ENCODE results near the gene GDPGP1. TPM values are rescaled to one million over a fixed set of nuclear protein-coding genes. Genes with fewer than 3 reads are reported as not detected.

The GDPGP1 gene
- total and polyA plus RNA-seq, 2 of the 4 experiments (the other 2 are of a cell fraction) = 2.3 to 4.1 TPM

GRCh38 chr15:90249203-90249863 lies 15.3 kb downstream of the GDPGP1 start, which contains the start of gene TTLL13:
Gene TTLL13 (plus strand): TSS chr15:90249556. CDS start chr15:90250631, 1,075 bp downstream.
- Histone ChIP-seq H4K5ac (ENCODE audit: low read depth, low read length) (no peak within 1 kb of the TSS), H2BK15ac (ENCODE audit: low read depth, low read length) (no peak within 1 kb of the TSS), H3K18ac (ENCODE audit: low read depth, low read length) (no peak within 1 kb of the TSS), H3K9me1 (ENCODE audit: insufficient read depth, low read length) (peaks cover 10% of the 10 kb centered on the region), H2AFZ (replicated peaks; ENCODE audit: low read length, poor library complexity) (peak within 1 kb of the TSS; percentile 90), H2BK120ac (ENCODE audit: low read depth, low read length) (peak within 1 kb of the TSS; percentile 23; the same call in 1 of the 2 replicates), H3K36me3 (ENCODE audit: control insufficient read depth, insufficient read depth, low read length) (no peaks in the 10 kb centered on the region), H3K27me3 (ENCODE audit: control insufficient read depth, insufficient read depth, low read length) (no peaks in the 10 kb centered on the region), H3K56ac (ENCODE audit: extremely low read depth, insufficient read depth, low read length) (no peak within 1 kb of the TSS; the same call in 1 of the 2 replicates), H3K4me1 (ENCODE audit: control insufficient read depth, insufficient read depth, low read length) (no peaks in the 10 kb centered on the region), H3K4me2 (ENCODE audit: low read depth, low read length) (peak within 1 kb of the TSS; percentile 98), H4K91ac (ENCODE audit: insufficient read depth, low read depth, low read length) (no peak within 1 kb of the TSS), H2AK5ac (ENCODE audit: low read depth, low read length) (no peak within 1 kb of the TSS; the same call in 1 of the 2 replicates), H3K9ac (ENCODE audit: low read depth, low read length) (peak within 1 kb of the TSS; percentile 51), H4K20me1 (ENCODE audit: insufficient read depth, low read length) (no peaks in the 10 kb centered on the region), H3K4ac (ENCODE audit: low read depth, low read length) (peak within 1 kb of the TSS; percentile 36), H3K14ac (replicated peaks; ENCODE audit: low read depth, low read length) (peak within 1 kb of the TSS; percentile 59; the same call in 1 of the 2 replicates), H2BK5ac (ENCODE audit: low read depth, low read length, poor library complexity, severe bottlenecking) (no peak within 1 kb of the TSS), H3K9me3 (ENCODE audit: control insufficient read depth, insufficient read depth, low read length) (no peaks in the 10 kb centered on the region), H3K27ac (ENCODE audit: insufficient read depth, low read length) (no peak within 1 kb of the TSS), H4K8ac (ENCODE audit: low read depth in 2 of 2, low read length in 2 of 2) (peak within 1 kb of the TSS; percentile 16 to 83; a peak in 2 of 4 replicates), H2BK20ac (ENCODE audit: low read depth, low read length) (no peak within 1 kb of the TSS), H2AK9ac (replicated peaks; ENCODE audit: low read depth, low read length, poor library complexity) (peak within 1 kb of the TSS; percentile 90), H3K23ac (ENCODE audit: low read depth, low read length) (peak within 1 kb of the TSS; percentile 51; the same call in 1 of the 2 replicates), H3K79me1 (ENCODE audit: low read depth in 1 of 2, low read length in 2 of 2) (no peaks in the 10 kb centered on the region), H3K4me3 (ENCODE audit: insufficient read depth, low read depth, low read length) (peak within 1 kb of the TSS; percentile 72)
- intact Hi-C loops (cut with micrococcal nuclease) = no loop called here
- dilution Hi-C loops (cut with HindIII; ENCODE audit: low sequenced_read_pairs, unreplicated experiment) = no loop called here
- POLR2A ChIA-PET (ENCODE audit: unreplicated experiment) = interaction anchor here (0.6 to 0.7 kb wide), 2 partner anchors 15 to 696 kb away, joined by 5 to 6 read pairs; partner anchors contain the start of genes CIB1 and GDPGP1
- CTCF ChIA-PET = interaction anchor here (0.5 kb wide), 1 partner anchor 320 kb away, joined by 3 read pairs; no protein-coding TSS in a partner anchor
- in situ Hi-C loops (cut with MboI; ENCODE audit: low sequenced_read_pairs) = no loop called here
- DNase-seq (peak; percentile 72), ATAC-seq (ENCODE audit: low read depth) (peak; percentile 98)
- 0% methylated on average over 8 of the region's 44 CpGs; no CpG with 5 or more reads in 1 of the 2 experiments for WGBS, 2 experiments (ENCODE audit: extremely low coverage in 2 of 2, insufficient read length in 1 of 2)
- TF ChIP-seq MXI1 (IDR thresholded peaks at IDR 0.05; ENCODE audit: borderline replicate concordance, low read depth, low read length) (peak; percentile 92; the same call in 1 of the 2 replicates), MAFK (IDR thresholded peaks at IDR 0.05; ENCODE audit: low read depth, low read length) (no peak), USF2 (IDR thresholded peaks at IDR 0.05; ENCODE audit: low read depth, low read length) (no peak), NFE2L2 (IDR thresholded peaks at IDR 0.05; ENCODE audit: low read depth, low read length) (no peak), RCOR1 (IDR thresholded peaks at IDR 0.05; ENCODE audit: insufficient replicate concordance, low read length) (no peak), MAZ (IDR thresholded peaks at IDR 0.05; ENCODE audit: borderline replicate concordance, low read depth, low read length) (peak; percentile 21; the same call in 1 of the 2 replicates)
- BruUV-seq (replicated peaks) = no TSS peak
